MM.1S (cell line): ENCODE results near the gene GPR158.

Experiments used
- DNase-seq: peaks from one replicate; pipeline ENCODE4 v3.0.0-alpha.2; 2015
- H2AFZ ChIP-seq: fragments of 300-600 bp; sonication (generic); 2 replicates; pipeline ENCODE4 v1.6.0; 2016; ENCODE audit warnings: antibody characterized with exemption, low read length
- H3F3A ChIP-seq: fragments of 300-600 bp; sonication (generic); 2 replicates; pipeline ENCODE4 v1.6.1; 2016; ENCODE audit warnings: mild to moderate bottlenecking, antibody characterized with exemption, low read length, moderate library complexity, mixed read lengths; ENCODE audit not compliant: insufficient read depth
- H3K27ac ChIP-seq: fragments of 300-600 bp; sonication (generic); 2 replicates; pipeline ENCODE4 v1.5.1; 2016; ENCODE audit warnings: mild to moderate bottlenecking, low read length
- H3K27me3 ChIP-seq: fragments of 300-600 bp; sonication (generic); replicated peaks from 2 replicates; pipeline ENCODE4 v1.6.0; 2016; ENCODE audit warnings: low read length; ENCODE audit not compliant: insufficient read depth
- H3K36me3 ChIP-seq: fragments of 300-600 bp; sonication (generic); replicated peaks from 2 replicates; pipeline ENCODE4 v1.6.1; 2016; ENCODE audit warnings: mild to moderate bottlenecking, low read length, mixed read lengths; ENCODE audit not compliant: insufficient read depth
- H3K4me1 ChIP-seq: fragments of 300-600 bp; sonication (generic); 2 replicates; pipeline ENCODE4 v1.6.1; 2016; ENCODE audit warnings: low read length, mixed read lengths
- H3K4me2 ChIP-seq: fragments of 300-600 bp; sonication (generic); 2 replicates; pipeline ENCODE4 v1.6.0; 2016; ENCODE audit warnings: low read depth, low read length
- H3K4me3 ChIP-seq: fragments of 300-600 bp; sonication (generic); 2 replicates; pipeline ENCODE4 v1.5.1; 2016; ENCODE audit warnings: low read length, mixed read lengths
- H3K79me2 ChIP-seq: fragments of 300-600 bp; sonication (generic); 2 replicates; pipeline ENCODE4 v1.6.1; 2016; ENCODE audit warnings: mixed run types, low read length, mixed read lengths
- H3K9ac ChIP-seq: fragments of 300-600 bp; sonication (generic); 2 replicates; pipeline ENCODE4 v1.6.1; 2016; ENCODE audit warnings: low read length, mixed read lengths
- H3K9me2 ChIP-seq: fragments of 300-600 bp; sonication (generic); replicated peaks from 2 replicates; pipeline ENCODE4 v1.6.1; 2016; ENCODE audit warnings: mild to moderate bottlenecking, low read length, mixed read lengths; ENCODE audit not compliant: insufficient read depth
- H3K9me3 ChIP-seq: fragments of 300-600 bp; sonication (generic); replicated peaks from 2 replicates; pipeline ENCODE4 v1.6.1; 2016; ENCODE audit warnings: mild to moderate bottlenecking, low read length, mixed read lengths; ENCODE audit not compliant: insufficient read depth
- H4K20me1 ChIP-seq: fragments of 300-600 bp; sonication (generic); 2 replicates; pipeline ENCODE4 v1.6.1; 2016; ENCODE audit warnings: mild to moderate bottlenecking, low read length, moderate library complexity, mixed read lengths; ENCODE audit not compliant: insufficient read depth
- EZH2 ChIP-seq: fragments of 300-600 bp; sonication (generic); optimal IDR thresholded peaks from 2 replicates; pipeline ENCODE3; 2017; ENCODE audit warnings: low read depth, mild to moderate bottlenecking, antibody characterized with exemption, low read length, mixed read lengths
- EZH2phosphoT487 ChIP-seq: fragments of 300-600 bp; sonication (generic); IDR thresholded peaks from 2 replicates; pipeline ENCODE4 v1.6.1; 2018; ENCODE audit warnings: antibody characterized with exemption, low read length
- TF ChIP-seq, protein P1 (sequence below): fragments of 300-600 bp; sonication (generic); IDR thresholded peaks from 2 replicates; pipeline ENCODE4 v1.5.1; 2016; ENCODE audit warnings: antibody characterized with exemption, low read length, mixed read lengths

The GPR158 gene

DNA sequence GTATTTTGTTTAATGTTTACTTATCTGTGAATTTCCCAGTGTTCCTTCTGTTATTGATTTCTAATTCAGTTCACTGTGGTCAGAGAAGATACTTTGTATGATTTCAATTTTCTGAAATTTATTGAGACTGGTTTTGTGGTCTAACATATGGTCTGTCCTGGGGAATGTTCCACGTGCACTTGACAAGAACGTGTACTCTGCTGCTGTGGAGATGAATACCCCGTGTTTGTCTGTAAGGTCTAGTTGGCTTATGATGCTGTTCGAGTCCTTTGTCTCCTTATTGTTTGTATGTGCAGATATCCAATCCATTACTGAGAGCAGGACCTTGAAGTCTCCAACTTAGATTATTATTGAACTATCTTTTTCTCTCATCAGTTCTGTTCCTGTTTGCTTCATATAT is 387.7 kb downstream of the GPR158 start:
- no peaks in the 10 kb centered on the region for H3F3A ChIP-seq
- no peak overlapping the region for H3K9ac ChIP-seq
- no peaks in the 10 kb centered on the region for H3K27me3 ChIP-seq
- H3K9me3 ChIP-seq: no peaks in the 10 kb centered on the region
- no peaks in the 10 kb centered on the region for H3K4me1 ChIP-seq
- no peaks in the 10 kb centered on the region for H3K79me2 ChIP-seq
- H3K9me2 ChIP-seq: no peaks in the 10 kb centered on the region
- TF ChIP-seq, protein P1, sequence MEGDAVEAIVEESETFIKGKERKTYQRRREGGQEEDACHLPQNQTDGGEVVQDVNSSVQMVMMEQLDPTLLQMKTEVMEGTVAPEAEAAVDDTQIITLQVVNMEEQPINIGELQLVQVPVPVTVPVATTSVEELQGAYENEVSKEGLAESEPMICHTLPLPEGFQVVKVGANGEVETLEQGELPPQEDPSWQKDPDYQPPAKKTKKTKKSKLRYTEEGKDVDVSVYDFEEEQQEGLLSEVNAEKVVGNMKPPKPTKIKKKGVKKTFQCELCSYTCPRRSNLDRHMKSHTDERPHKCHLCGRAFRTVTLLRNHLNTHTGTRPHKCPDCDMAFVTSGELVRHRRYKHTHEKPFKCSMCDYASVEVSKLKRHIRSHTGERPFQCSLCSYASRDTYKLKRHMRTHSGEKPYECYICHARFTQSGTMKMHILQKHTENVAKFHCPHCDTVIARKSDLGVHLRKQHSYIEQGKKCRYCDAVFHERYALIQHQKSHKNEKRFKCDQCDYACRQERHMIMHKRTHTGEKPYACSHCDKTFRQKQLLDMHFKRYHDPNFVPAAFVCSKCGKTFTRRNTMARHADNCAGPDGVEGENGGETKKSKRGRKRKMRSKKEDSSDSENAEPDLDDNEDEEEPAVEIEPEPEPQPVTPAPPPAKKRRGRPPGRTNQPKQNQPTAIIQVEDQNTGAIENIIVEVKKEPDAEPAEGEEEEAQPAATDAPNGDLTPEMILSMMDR: no peak
- TF ChIP-seq EZH2 (no peak), EZH2phosphoT487 (no peak)
- no peak overlapping the region for H3K27ac ChIP-seq
- H3K4me3 ChIP-seq: no peak overlapping the region
- no peak overlapping the region for H3K4me2 ChIP-seq
- no peak overlapping the region for H2AFZ ChIP-seq
- no peaks in the 10 kb centered on the region for H3K36me3 ChIP-seq
- no peaks in the 10 kb centered on the region for H4K20me1 ChIP-seq
- no peak for DNase-seq

DNA sequence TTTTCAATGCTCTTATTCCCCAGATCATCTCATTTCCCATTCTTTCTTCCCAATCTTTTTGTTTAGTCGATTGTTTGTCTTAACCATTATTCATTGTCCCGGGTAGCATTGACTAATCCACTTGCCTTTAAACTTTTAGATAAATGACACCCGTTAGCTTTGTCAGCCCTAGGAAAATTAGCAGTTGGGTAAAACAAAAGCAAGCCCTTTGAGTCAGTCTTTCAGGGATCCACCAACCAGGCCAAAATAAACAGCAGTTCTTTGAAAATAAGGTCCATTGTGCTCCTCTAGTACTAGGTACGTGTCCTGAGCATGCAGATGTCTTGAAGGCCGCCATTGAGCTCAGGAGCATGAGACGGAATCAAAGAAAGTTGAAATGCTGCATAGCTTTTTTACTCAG is 389.6 kb downstream of the GPR158 start:
- Histone ChIP-seq H3K4me1 (no peaks in the 10 kb centered on the region), H3K27ac (no peak overlapping the region), H3K9me2 (no peaks in the 10 kb centered on the region), H3K4me2 (no peak overlapping the region), H3K36me3 (no peaks in the 10 kb centered on the region), H3K27me3 (no peaks in the 10 kb centered on the region), H3K9ac (no peak overlapping the region), H4K20me1 (no peaks in the 10 kb centered on the region), H2AFZ (no peak overlapping the region), H3K4me3 (no peak overlapping the region), H3F3A (no peaks in the 10 kb centered on the region), H3K9me3 (no peaks in the 10 kb centered on the region), H3K79me2 (no peaks in the 10 kb centered on the region)
- TF ChIP-seq, protein P1: no peak
- no peak for TF ChIP-seq EZH2
- TF ChIP-seq EZH2phosphoT487: no peak
- DNase-seq: no peak

DNA sequence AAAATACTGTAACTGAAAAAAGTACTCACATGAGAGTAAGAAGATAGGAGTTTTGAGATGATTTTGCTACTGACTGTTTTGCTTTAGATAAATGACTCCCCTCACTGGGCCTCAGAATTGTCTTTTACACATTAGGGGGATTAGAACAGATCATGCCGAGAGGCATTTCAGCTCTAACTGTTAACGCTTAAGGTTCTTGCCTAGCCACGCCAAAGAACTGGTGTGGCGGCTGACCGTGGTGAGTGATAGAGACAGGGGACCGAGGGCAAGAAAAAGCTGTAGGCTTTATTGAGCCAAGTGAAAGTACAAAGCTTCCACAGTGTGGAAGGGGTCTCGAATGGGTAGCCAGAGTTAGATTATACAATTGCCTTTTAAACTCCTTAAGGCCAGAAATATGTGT is 390.8 kb downstream of the GPR158 start:
- no peak overlapping the region for H3K9ac ChIP-seq
- H3K4me1 ChIP-seq: no peaks in the 10 kb centered on the region
- no peak overlapping the region for H3K27ac ChIP-seq
- DNase-seq: no peak
- H3K27me3 ChIP-seq: no peaks in the 10 kb centered on the region
- H2AFZ ChIP-seq: no peak overlapping the region
- no peak overlapping the region for H3K4me3 ChIP-seq
- TF ChIP-seq EZH2: no peak
- TF ChIP-seq EZH2phosphoT487: no peak
- TF ChIP-seq, protein P1: no peak
- no peaks in the 10 kb centered on the region for H3K9me2 ChIP-seq
- H3K79me2 ChIP-seq: no peaks in the 10 kb centered on the region
- H3K4me2 ChIP-seq: no peak overlapping the region
- no peaks in the 10 kb centered on the region for H3F3A ChIP-seq
- H3K9me3 ChIP-seq: no peaks in the 10 kb centered on the region
- no peaks in the 10 kb centered on the region for H4K20me1 ChIP-seq
- H3K36me3 ChIP-seq: no peaks in the 10 kb centered on the region

DNA sequence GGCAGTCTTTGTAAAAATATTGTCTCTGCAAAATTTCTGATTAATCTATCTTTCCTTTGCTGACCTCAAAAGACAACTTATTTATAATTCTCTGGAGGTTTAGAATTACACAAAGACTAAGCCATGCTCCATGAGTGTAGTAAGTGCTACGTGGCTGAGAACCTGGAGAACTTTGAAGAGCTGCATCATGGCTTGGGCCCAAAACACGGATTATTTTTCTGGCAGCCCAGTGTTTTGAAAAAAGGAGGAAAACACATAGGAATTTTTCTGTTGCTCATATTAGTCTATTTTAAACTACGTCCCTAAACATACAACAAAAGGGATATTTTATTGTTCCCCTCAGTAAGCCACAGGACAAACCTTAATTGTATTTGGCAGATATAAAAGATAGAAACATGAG is 398.5 kb downstream of the GPR158 start:
- TF ChIP-seq EZH2phosphoT487: no peak
- TF ChIP-seq, protein P1: no peak
- no peak for TF ChIP-seq EZH2
- Histone ChIP-seq H3K27me3 (no peaks in the 10 kb centered on the region), H3K9me3 (no peaks in the 10 kb centered on the region), H3K27ac (no peak overlapping the region), H3K9ac (no peak overlapping the region), H3K9me2 (no peaks in the 10 kb centered on the region), H3K4me3 (no peak overlapping the region), H3F3A (no peaks in the 10 kb centered on the region), H3K4me2 (no peak overlapping the region), H4K20me1 (no peaks in the 10 kb centered on the region), H3K79me2 (no peaks in the 10 kb centered on the region), H3K36me3 (no peaks in the 10 kb centered on the region), H2AFZ (no peak overlapping the region), H3K4me1 (no peaks in the 10 kb centered on the region)
- no peak for DNase-seq
